Suprapubic skin (tissue), 4 donors: ENCODE data around the gene ZEB2. TPM values are rescaled to one million over a fixed set of nuclear protein-coding genes. Genes with fewer than 3 reads are reported as not detected.

ENCODE experiments used
- DNase-seq, 2 donors: peaks; one replicate each; pipeline ENCODE4 v3.0.0-alpha.2; 2019; ENCODE audit warnings: low spot score in 2 of 2
- H3K27ac ChIP-seq: fragments of 200-600 bp; sonication (generic); one replicate; pipeline ENCODE4 v1.5.1; 2019
- H3K27me3 ChIP-seq: fragments of 200-600 bp; sonication (generic); one replicate; pipeline ENCODE4 v1.5.1; 2019
- H3K36me3 ChIP-seq: fragments of 200-600 bp; sonication (generic); one replicate; pipeline ENCODE4 v1.5.1; 2019
- H3K4me1 ChIP-seq: fragments of 200-600 bp; sonication (generic); one replicate; pipeline ENCODE4 v1.5.1; 2019
- H3K4me3 ChIP-seq: fragments of 200-600 bp; sonication (generic); one replicate; pipeline ENCODE4 v1.5.1; 2019; ENCODE audit warnings: mild to moderate bottlenecking
- H3K9me3 ChIP-seq: fragments of 200-600 bp; sonication (generic); one replicate; pipeline ENCODE4 v1.5.1; 2019
- CTCF ChIP-seq, 2 donors: fragments of 200-600 bp in 1 of 2; fragments of 450-650 bp in 1 of 2; sonication (generic) in 1 of 2; IDR thresholded peaks; one replicate each; pipeline ENCODE4 v1.5.1; 2016 to 2019; ENCODE audit warnings: antibody characterized with exemption in 2 of 2, mild to moderate bottlenecking in 1 of 2, moderate library complexity in 1 of 2
- EP300 ChIP-seq: sonication (generic); formaldehyde crosslinking; IDR thresholded peaks from one replicate; pipeline ENCODE4 v1.6.1; 2017; ENCODE audit warnings: antibody characterized with exemption
- POLR2A ChIP-seq, 2 donors: fragments of 450-650 bp; IDR thresholded peaks; one replicate each; pipeline ENCODE4 v1.6.1; 2017; ENCODE audit warnings: antibody characterized with exemption in 2 of 2, mild to moderate bottlenecking in 2 of 2, moderate library complexity in 2 of 2
- POLR2AphosphoS5 ChIP-seq, 3 donors: sonication (generic); formaldehyde crosslinking; IDR thresholded peaks; one replicate each; pipeline ENCODE4 v1.6.1; 2017; ENCODE audit warnings: antibody characterized with exemption in 3 of 3
- WGBS: methylation state at CpG from one replicate; pipeline ENCODE4 v1.1.5; 2018; 5-methylcytosine and 5-hydroxymethylcytosine counted together
- total RNA-seq, 4 donors: library from RNA; depleted of rRNA; stranded (reverse); fragments of >200 nt; gene quantifications; one replicate each; pipeline ENCODE4 v1.1.0, GENCODE V29; 2016

Gene ZEB2
- total RNA-seq, 4 donors from 2014 or later, result 16.3 to 43.7 (median 34.5) TPM

- H3K27me3 ChIP-seq, result no peaks in the 10 kb centered on the region
- H3K4me3 ChIP-seq, result peak overlapping the region; percentile 25
- H3K4me1 ChIP-seq, result peaks cover 55% of the 10 kb centered on the region
- WGBS, result 48% methylated on average over 4 of the region's 4 CpGs
- H3K27ac ChIP-seq, result peak overlapping the region; percentile 60
- H3K36me3 ChIP-seq, result no peaks in the 10 kb centered on the region
- no peak for DNase-seq
- TF ChIP-seq EP300 (no peak), POLR2A (IDR thresholded peaks at IDR 0.05) (no peak), POLR2AphosphoS5 (IDR thresholded peaks at IDR 0.05) (no peak), CTCF (IDR thresholded peaks at IDR 0.05) (no peak)
- H3K9me3 ChIP-seq, result no peaks in the 10 kb centered on the region
These were observed 67.0 kb downstream of the ZEB2 start for GRCh38 chr2:144452989-144453336.

- H3K4me1 ChIP-seq, result peaks cover 55% of the 10 kb centered on the region
- no peak for DNase-seq
- H3K36me3 ChIP-seq, result no peaks in the 10 kb centered on the region
- H3K27ac ChIP-seq, result peak overlapping the region; percentile 60
- WGBS, result 22% methylated on average over 15 of the region's 15 CpGs
- TF ChIP-seq CTCF (IDR thresholded peaks at IDR 0.05) (peak in 1 of 2 donors; percentile 39), POLR2AphosphoS5 (IDR thresholded peaks at IDR 0.05) (no peak)
- no peaks in the 10 kb centered on the region for H3K9me3 ChIP-seq
- no peaks in the 10 kb centered on the region for H3K27me3 ChIP-seq
- H3K4me3 ChIP-seq, result peak overlapping the region; percentile 25
These were observed 67.5 kb downstream of the ZEB2 start for GRCh38 chr2:144452169-144452988.

- no peak overlapping the region for H3K4me3 ChIP-seq
- no peaks in the 10 kb centered on the region for H3K9me3 ChIP-seq
- DNase-seq, result no peak
- H3K4me1 ChIP-seq, result peaks cover 48% of the 10 kb centered on the region
- H3K27me3 ChIP-seq, result no peaks in the 10 kb centered on the region
- no peaks in the 10 kb centered on the region for H3K36me3 ChIP-seq
- H3K27ac ChIP-seq, result peak overlapping the region; percentile 60
- TF ChIP-seq CTCF (IDR thresholded peaks at IDR 0.05), result no peak
- no peak for TF ChIP-seq EP300
- no peak for TF ChIP-seq POLR2A (IDR thresholded peaks at IDR 0.05)
- TF ChIP-seq POLR2AphosphoS5 (IDR thresholded peaks at IDR 0.05), result no peak
- WGBS, result 84% methylated on average over 2 of the region's 2 CpGs
These were observed 68.5 kb downstream of the ZEB2 start for GRCh38 chr2:144451443-144451842.

DNA sequence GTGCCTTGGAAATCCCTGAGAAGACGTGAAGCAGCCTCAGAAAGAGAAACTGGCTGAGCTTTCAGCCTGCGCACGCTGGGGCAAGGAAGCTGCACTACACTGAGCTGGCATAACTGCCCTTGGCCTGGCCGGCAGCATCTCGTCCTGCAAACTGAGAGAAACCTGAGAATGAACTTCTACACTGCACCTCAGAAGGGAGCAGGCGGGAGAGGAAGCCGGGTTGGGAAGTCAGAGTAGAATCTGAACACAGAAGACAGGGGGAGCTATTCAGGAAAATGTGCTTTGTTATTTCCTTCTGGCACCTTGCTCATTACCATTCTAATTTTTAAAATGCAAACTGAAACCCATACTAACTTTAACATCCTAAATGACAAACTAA, 70.9 kb downstream of the ZEB2 start:
- no peak overlapping the region for H3K4me3 ChIP-seq
- peaks cover 35% of the 10 kb centered on the region for H3K4me1 ChIP-seq
- no peaks in the 10 kb centered on the region for H3K27me3 ChIP-seq
- no peak for DNase-seq
- no peaks in the 10 kb centered on the region for H3K36me3 ChIP-seq
- no peaks in the 10 kb centered on the region for H3K9me3 ChIP-seq
- 46% methylated on average over 7 of the region's 7 CpGs for WGBS
- TF ChIP-seq POLR2A (IDR thresholded peaks at IDR 0.05) (no peak), POLR2AphosphoS5 (IDR thresholded peaks at IDR 0.05) (no peak), CTCF (IDR thresholded peaks at IDR 0.05) (peak in 1 of 2 donors; percentile 16), EP300 (no peak)
- peak overlapping the region; percentile 55 for H3K27ac ChIP-seq

- no peaks in the 10 kb centered on the region for H3K9me3 ChIP-seq
- peaks cover 31% of the 10 kb centered on the region for H3K4me1 ChIP-seq
- no peak overlapping the region for H3K4me3 ChIP-seq
- WGBS, result 66% methylated on average over 10 of the region's 10 CpGs
- TF ChIP-seq CTCF (IDR thresholded peaks at IDR 0.05), result no peak
- no peak for TF ChIP-seq EP300
- no peak for DNase-seq
- no peaks in the 10 kb centered on the region for H3K27me3 ChIP-seq
- no peaks in the 10 kb centered on the region for H3K36me3 ChIP-seq
- H3K27ac ChIP-seq, result peak overlapping the region; percentile 55
These were observed 71.4 kb downstream of the ZEB2 start for GRCh38 chr2:144448389-144449027.
